ENCODE data around the gene SULT1C2.

Gene SULT1C2

DNA sequence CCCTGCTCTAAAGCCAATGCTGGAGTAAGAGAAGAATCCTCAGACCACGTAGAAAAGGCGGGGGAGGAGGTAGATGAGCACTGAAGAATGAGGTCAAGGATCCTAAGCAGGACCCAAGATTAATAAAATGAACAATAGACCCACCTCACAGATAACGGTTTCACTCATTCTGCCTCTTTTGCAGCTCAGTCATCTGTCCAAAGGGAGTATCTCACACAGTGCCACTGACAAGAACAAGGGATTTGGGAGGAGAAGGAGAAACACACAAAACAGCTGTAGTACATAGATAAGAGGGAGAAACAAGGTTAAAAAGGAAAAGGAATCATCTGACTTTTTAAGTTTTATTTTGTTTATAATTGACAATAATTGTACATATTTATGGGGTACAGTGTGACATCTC lies 58.1 kb downstream of the SULT1C2 start:
- no peaks in the 10 kb centered on the region for H3K27me3 Mint-ChIP-seq (ENCODE audit: low read depth, poor library complexity)
- TF ChIP-seq, protein P1, sequence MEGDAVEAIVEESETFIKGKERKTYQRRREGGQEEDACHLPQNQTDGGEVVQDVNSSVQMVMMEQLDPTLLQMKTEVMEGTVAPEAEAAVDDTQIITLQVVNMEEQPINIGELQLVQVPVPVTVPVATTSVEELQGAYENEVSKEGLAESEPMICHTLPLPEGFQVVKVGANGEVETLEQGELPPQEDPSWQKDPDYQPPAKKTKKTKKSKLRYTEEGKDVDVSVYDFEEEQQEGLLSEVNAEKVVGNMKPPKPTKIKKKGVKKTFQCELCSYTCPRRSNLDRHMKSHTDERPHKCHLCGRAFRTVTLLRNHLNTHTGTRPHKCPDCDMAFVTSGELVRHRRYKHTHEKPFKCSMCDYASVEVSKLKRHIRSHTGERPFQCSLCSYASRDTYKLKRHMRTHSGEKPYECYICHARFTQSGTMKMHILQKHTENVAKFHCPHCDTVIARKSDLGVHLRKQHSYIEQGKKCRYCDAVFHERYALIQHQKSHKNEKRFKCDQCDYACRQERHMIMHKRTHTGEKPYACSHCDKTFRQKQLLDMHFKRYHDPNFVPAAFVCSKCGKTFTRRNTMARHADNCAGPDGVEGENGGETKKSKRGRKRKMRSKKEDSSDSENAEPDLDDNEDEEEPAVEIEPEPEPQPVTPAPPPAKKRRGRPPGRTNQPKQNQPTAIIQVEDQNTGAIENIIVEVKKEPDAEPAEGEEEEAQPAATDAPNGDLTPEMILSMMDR (IDR thresholded peaks at IDR 0.05): no peak
- no peak overlapping the region for H3K27ac Mint-ChIP-seq
- peaks cover 23% of the 10 kb centered on the region for H3K9me3 Mint-ChIP-seq
- no peak overlapping the region for H3K4me3 Mint-ChIP-seq
- DNase-seq: no peak
- H3K4me1 Mint-ChIP-seq: peaks cover 5% of the 10 kb centered on the region
- H3K36me3 Mint-ChIP-seq (ENCODE audit: low read depth): peaks cover 18% of the 10 kb centered on the region

DNA sequence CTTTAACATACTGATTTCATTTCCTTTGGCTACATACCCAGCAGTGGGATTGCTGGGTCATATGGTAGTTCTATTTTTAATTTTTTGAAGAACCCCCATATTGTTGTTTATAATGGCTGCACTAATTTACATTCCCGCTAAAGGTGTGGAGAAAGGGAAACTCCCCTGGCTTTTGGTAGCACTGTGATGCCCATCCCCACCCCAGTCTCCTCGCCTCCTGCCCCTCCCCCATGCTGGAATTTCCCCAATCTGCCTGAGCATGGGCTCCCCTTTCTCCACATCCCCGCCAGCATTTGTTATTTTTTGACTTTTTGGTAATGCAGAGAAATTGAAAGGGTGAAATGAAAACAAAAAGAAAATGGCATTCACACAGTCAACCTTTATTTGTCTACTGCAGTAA lies 59.1 kb downstream of the SULT1C2 start:
- Mint-ChIP-seq H3K4me1 (peaks cover 5% of the 10 kb centered on the region), H3K9me3 (peaks cover 16% of the 10 kb centered on the region), H3K27me3 (ENCODE audit: low read depth, poor library complexity) (no peaks in the 10 kb centered on the region), H3K27ac (no peak overlapping the region), H3K36me3 (ENCODE audit: low read depth) (peaks cover 14% of the 10 kb centered on the region), H3K4me3 (no peak overlapping the region)
- TF ChIP-seq, protein P1 (IDR thresholded peaks at IDR 0.05): no peak
- no peak for DNase-seq

DNA sequence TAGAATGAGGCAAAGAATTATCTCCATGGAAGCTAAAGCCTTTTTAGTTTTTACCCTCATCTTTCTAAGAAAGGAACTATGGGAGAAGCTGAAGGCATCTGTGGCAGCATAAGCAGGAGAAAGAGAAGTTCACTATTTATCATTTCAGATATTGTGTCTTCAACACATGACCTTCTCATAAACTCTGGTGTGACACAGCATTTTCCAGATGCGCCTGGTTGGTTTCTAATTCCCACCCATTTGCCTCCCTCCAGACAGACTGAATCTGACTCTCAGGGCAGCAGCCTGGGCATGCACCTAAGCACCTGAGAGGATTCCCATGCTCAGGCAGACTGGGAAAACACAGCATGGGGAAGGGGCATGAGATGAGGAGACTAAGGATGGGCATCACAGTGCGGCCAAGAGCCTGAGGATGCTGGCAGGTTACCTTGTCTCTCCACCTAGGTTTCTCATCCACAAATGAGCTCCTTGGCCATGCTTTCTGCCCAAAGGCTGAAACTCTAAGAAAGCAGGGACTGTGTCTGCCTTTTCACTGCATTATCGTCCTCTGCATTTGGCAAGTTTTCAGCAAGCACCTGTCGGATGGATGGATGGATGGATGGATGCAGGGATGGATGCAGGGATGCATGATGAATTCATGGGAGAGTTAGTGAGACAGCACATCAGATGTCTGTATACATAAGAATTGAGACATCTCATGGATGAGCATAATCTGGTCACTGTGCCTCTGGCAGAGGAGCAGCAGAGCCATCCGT lies 60.3 kb downstream of the SULT1C2 start:
- TF ChIP-seq, protein P1 (IDR thresholded peaks at IDR 0.05): no peak
- H3K4me3 Mint-ChIP-seq: no peak overlapping the region
- H3K4me1 Mint-ChIP-seq: peaks cover 5% of the 10 kb centered on the region
- no peak for DNase-seq
- peaks cover 6% of the 10 kb centered on the region for H3K27me3 Mint-ChIP-seq (ENCODE audit: low read depth, poor library complexity)
- H3K9me3 Mint-ChIP-seq: peaks cover 6% of the 10 kb centered on the region
- peaks cover 2% of the 10 kb centered on the region for H3K36me3 Mint-ChIP-seq (ENCODE audit: low read depth)
- peak overlapping the region; percentile 14 for H3K27ac Mint-ChIP-seq

DNA sequence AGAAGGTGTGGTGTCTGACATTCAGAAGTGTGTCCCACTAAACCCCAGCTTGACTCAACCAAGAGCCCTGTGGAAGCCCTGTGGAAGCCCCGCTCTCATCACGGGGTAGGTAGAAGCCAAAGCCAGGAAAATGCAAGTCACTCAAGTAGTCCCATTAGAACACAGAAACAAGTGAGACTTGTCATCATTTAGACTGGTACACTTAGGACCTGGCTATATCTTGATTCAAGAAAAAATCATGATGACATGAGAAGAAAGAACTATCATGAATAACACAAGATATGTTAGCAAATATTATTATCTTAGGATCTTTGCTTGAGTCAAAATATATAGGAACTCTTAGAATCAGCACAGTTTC lies 60.9 kb downstream of the SULT1C2 start:
- TF ChIP-seq, protein P1 (IDR thresholded peaks at IDR 0.05): no peak
- Mint-ChIP-seq H3K36me3 (ENCODE audit: low read depth) (no peaks in the 10 kb centered on the region), H3K9me3 (peaks cover under 1% of the 10 kb centered on the region), H3K4me3 (no peak overlapping the region), H3K27me3 (ENCODE audit: low read depth, poor library complexity) (peaks cover 6% of the 10 kb centered on the region), H3K4me1 (peaks cover 5% of the 10 kb centered on the region), H3K27ac (peak overlapping the region; percentile 14)
- DNase-seq: no peak

DNA sequence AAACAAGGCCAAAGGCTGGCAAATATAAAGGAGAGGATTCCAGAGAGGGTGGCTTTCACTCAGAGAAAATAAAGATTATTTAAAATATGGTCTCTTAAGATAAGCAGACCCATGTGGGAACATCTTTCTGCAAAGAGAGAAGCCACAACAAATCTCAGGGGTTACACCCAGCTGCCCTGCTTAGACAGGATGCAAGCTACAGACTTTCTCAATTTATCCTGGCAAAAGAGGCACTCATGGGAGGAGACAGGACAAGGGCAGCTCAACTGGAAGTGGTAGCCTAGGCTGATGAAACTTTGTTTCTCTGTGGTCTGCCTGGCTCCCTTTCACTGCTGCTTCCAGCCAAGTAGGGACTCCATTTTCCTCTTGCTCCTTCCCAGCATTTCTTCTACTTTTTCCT lies 63.2 kb downstream of the SULT1C2 start:
- Mint-ChIP-seq H3K27me3 (ENCODE audit: low read depth, poor library complexity) (peaks cover 9% of the 10 kb centered on the region), H3K36me3 (ENCODE audit: low read depth) (no peaks in the 10 kb centered on the region), H3K27ac (no peak overlapping the region), H3K9me3 (no peaks in the 10 kb centered on the region), H3K4me3 (no peak overlapping the region), H3K4me1 (peaks cover 5% of the 10 kb centered on the region)
- TF ChIP-seq, protein P1 (IDR thresholded peaks at IDR 0.05): no peak
- DNase-seq: no peak

DNA sequence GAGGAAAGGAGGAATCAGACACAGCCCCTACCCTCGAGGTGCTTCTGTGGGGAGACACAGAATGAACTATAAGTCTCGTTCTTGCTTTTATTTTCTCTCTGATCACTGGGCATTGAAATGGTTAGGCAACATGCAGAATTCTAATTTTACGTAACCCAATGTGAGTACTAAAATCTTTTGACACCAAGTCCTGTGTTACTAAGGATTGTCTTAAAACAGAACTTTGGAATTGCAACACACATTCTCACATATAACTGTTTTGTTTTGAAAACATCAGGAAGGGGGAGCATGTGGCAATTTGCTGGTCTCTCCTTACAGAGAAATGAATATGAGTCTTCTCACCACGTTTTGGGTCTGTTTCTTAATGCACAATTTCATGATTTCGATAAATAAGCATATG lies 65.4 kb downstream of the SULT1C2 start:
- Mint-ChIP-seq H3K9me3 (peaks cover 4% of the 10 kb centered on the region), H3K27ac (no peak overlapping the region), H3K4me1 (peaks cover 6% of the 10 kb centered on the region), H3K4me3 (no peak overlapping the region), H3K27me3 (ENCODE audit: low read depth, poor library complexity) (peaks cover 9% of the 10 kb centered on the region), H3K36me3 (ENCODE audit: low read depth) (no peaks in the 10 kb centered on the region)
- no peak for DNase-seq
- TF ChIP-seq, protein P1 (IDR thresholded peaks at IDR 0.05): no peak

Measured in nephron progenitor cell (in vitro differentiated cells).